NCI-H774 (cell line): ENCODE results near the gene MYO18B.
A peak's percentile ranks its signal among the peaks of the same experiment; 100 is the strongest.

Source experiments
- DNase-seq: peaks from one replicate; lab custom pipeline; 2025; lab: John Stamatoyannopoulos, UW

Gene MYO18B

GRCh38 chr22:25849522-25849921, 107.5 kb downstream of the MYO18B start:
- DNase-seq, result no peak

GRCh38 chr22:25852223-25852622, 110.2 kb downstream of the MYO18B start:
- no peak for DNase-seq

GRCh38 chr22:25853078-25853477, 111.1 kb downstream of the MYO18B start:
- DNase-seq, result no peak

GRCh38 chr22:25853501-25854284, 111.7 kb downstream of the MYO18B start:
- DNase-seq, result no peak

GRCh38 chr22:25869771-25870170, 127.8 kb downstream of the MYO18B start:
- no peak for DNase-seq

GRCh38 chr22:25874327-25874726, 132.3 kb downstream of the MYO18B start:
- no peak for DNase-seq

- DNase-seq, result no peak
Measured at GRCh38 chr22:25875461-25875860, 133.5 kb downstream of the MYO18B start.

- no peak for DNase-seq
Measured at GRCh38 chr22:25876871-25877270, 134.9 kb downstream of the MYO18B start.

GRCh38 chr22:25878933-25879332, 136.9 kb downstream of the MYO18B start:
- peak; percentile 39 for DNase-seq

- DNase-seq, result no peak
Measured at GRCh38 chr22:25880524-25880923, 138.5 kb downstream of the MYO18B start.

- no peak for DNase-seq
Measured at GRCh38 chr22:25881210-25881755, 139.3 kb downstream of the MYO18B start.

GRCh38 chr22:25882360-25882759, 140.4 kb downstream of the MYO18B start:
- DNase-seq, result no peak

- DNase-seq, result no peak
Measured at GRCh38 chr22:25883482-25884033, 141.6 kb downstream of the MYO18B start.

- no peak for DNase-seq
Measured at GRCh38 chr22:25884121-25884520, 142.1 kb downstream of the MYO18B start.

- no peak for DNase-seq
Measured at GRCh38 chr22:25888399-25889054, 146.5 kb downstream of the MYO18B start.

- no peak for DNase-seq
Measured at GRCh38 chr22:25890651-25891050, 148.7 kb downstream of the MYO18B start.

GRCh38 chr22:25892678-25893077, 150.7 kb downstream of the MYO18B start:
- no peak for DNase-seq

GRCh38 chr22:25895678-25896077, 153.7 kb downstream of the MYO18B start:
- DNase-seq, result no peak

GRCh38 chr22:25896098-25896497, 154.1 kb downstream of the MYO18B start:
- DNase-seq, result no peak

GRCh38 chr22:25896592-25896991, 154.6 kb downstream of the MYO18B start:
- DNase-seq, result no peak

GRCh38 chr22:25898707-25899365, 156.8 kb downstream of the MYO18B start:
- no peak for DNase-seq

GRCh38 chr22:25899566-25899965, 157.6 kb downstream of the MYO18B start:
- DNase-seq, result no peak
